H9 (cell line): ENCODE data around the gene NOS1AP. TPM values are rescaled to one million over a fixed set of nuclear protein-coding genes. Genes with fewer than 3 reads are reported as not detected.

ENCODE experiments used
- DNase-seq: peaks from one replicate; pipeline ENCODE4 v3.0.0-alpha.2; 2017
- H2AFZ ChIP-seq: one replicate; pipeline ENCODE4 v1.6.1; 2013; ENCODE audit warnings: mild to moderate bottlenecking, low read length, control low read depth, moderate library complexity
- H2AK5ac ChIP-seq: 2 replicates; pipeline ENCODE4 v1.6.1; 2013; ENCODE audit warnings: low read length, control low read depth, mixed read lengths; ENCODE audit not compliant: insufficient read length
- H2BK120ac ChIP-seq: one replicate; pipeline ENCODE4 v1.6.1; 2013; ENCODE audit warnings: low read depth, mild to moderate bottlenecking, low read length, control low read depth, inconsistent platforms; ENCODE audit not compliant: poor library complexity, severe bottlenecking
- H2BK12ac ChIP-seq: 2 replicates; pipeline ENCODE4 v1.6.1; 2013; ENCODE audit warnings: low read length, control low read depth, mixed read lengths, low read depth; ENCODE audit not compliant: insufficient read length
- H2BK15ac ChIP-seq: 2 replicates; pipeline ENCODE4 v1.6.1; 2013; ENCODE audit warnings: low read depth, low read length, control low read depth
- H2BK20ac ChIP-seq: one replicate; pipeline ENCODE4 v1.6.1; 2013; ENCODE audit warnings: low read depth, mild to moderate bottlenecking, low read length, control low read depth, inconsistent platforms; ENCODE audit not compliant: poor library complexity, severe bottlenecking
- H2BK5ac ChIP-seq: 2 replicates; pipeline ENCODE4 v1.6.1; 2013; ENCODE audit warnings: low read length, control low read depth, mixed read lengths; ENCODE audit not compliant: insufficient read length
- H3K14ac ChIP-seq: 2 replicates; pipeline ENCODE4 v1.6.1; 2013; ENCODE audit warnings: low read length, control low read depth; ENCODE audit not compliant: insufficient read depth
- H3K18ac ChIP-seq: 2 replicates; pipeline ENCODE4 v1.6.1; 2013; ENCODE audit warnings: low read depth, mild to moderate bottlenecking, mixed read lengths, low read length, control low read depth; ENCODE audit not compliant: insufficient read length
- H3K23ac ChIP-seq: 2 replicates; pipeline ENCODE4 v1.6.1; 2013; ENCODE audit warnings: low read length, control low read depth, mixed read lengths, low read depth; ENCODE audit not compliant: insufficient read length
- H3K23me2 ChIP-seq: 2 replicates; pipeline ENCODE4 v1.6.1; 2013; ENCODE audit warnings: low read depth, mild to moderate bottlenecking, mixed read lengths, low read length, control low read depth; ENCODE audit not compliant: insufficient read length, poor library complexity, severe bottlenecking
- H3K27ac ChIP-seq: 2 replicates; pipeline ENCODE4 v1.5.1; 2013; ENCODE audit warnings: low read length, control low read depth, mixed read lengths, low read depth; ENCODE audit not compliant: insufficient read length
- H3K27me3 ChIP-seq: 2 replicates; pipeline ENCODE4 v1.6.1; 2013; ENCODE audit warnings: low read length, control low read depth, inconsistent platforms; ENCODE audit not compliant: insufficient read depth
- H3K4ac ChIP-seq: 2 replicates; pipeline ENCODE4 v1.6.1; 2013; ENCODE audit warnings: low read depth, mild to moderate bottlenecking, control low read depth, inconsistent platforms, low read length, moderate library complexity
- H3K4me1 ChIP-seq: 2 replicates; pipeline ENCODE4 v1.6.1; 2013; ENCODE audit warnings: low read length, control low read depth, inconsistent platforms; ENCODE audit not compliant: insufficient read depth
- H3K4me2 ChIP-seq: 2 replicates; pipeline ENCODE4 v1.6.1; 2013; ENCODE audit warnings: low read length, control low read depth, mixed read lengths; ENCODE audit not compliant: insufficient read length, insufficient read depth
- H3K56ac ChIP-seq: 2 replicates; pipeline ENCODE4 v1.6.1; 2013; ENCODE audit warnings: low read depth, mild to moderate bottlenecking, mixed read lengths, low read length, control low read depth; ENCODE audit not compliant: insufficient read length
- H3K79me1 ChIP-seq: 2 replicates; pipeline ENCODE4 v1.6.1; 2013; ENCODE audit warnings: low read depth, mild to moderate bottlenecking, moderate library complexity, low read length, control low read depth, inconsistent platforms; ENCODE audit not compliant: insufficient read depth, poor library complexity, severe bottlenecking
- H3K79me2 ChIP-seq: 2 replicates; pipeline ENCODE4 v1.6.1; 2013; ENCODE audit warnings: low read length, control low read depth, inconsistent platforms; ENCODE audit not compliant: insufficient read depth
- H3K9ac ChIP-seq: 2 replicates; pipeline ENCODE4 v1.6.1; 2013; ENCODE audit warnings: low read length, control low read depth, mixed read lengths; ENCODE audit not compliant: insufficient read length; ENCODE audit errors: extremely low read depth
- H3K9me3 ChIP-seq: one replicate; pipeline ENCODE4 v1.6.1; 2013; ENCODE audit warnings: low read depth, low read length, inconsistent platforms; ENCODE audit not compliant: control insufficient read depth
- H3T11ph ChIP-seq: one replicate; pipeline ENCODE4 v1.6.1; 2013; ENCODE audit warnings: mild to moderate bottlenecking, low read length, control low read depth, inconsistent platforms
- H4K20me1 ChIP-seq: one replicate; pipeline ENCODE4 v1.6.1; 2013; ENCODE audit not compliant: control insufficient read depth, insufficient read length, insufficient read depth
- H4K5ac ChIP-seq: 2 replicates; pipeline ENCODE4 v1.6.1; 2013; ENCODE audit warnings: low read depth, mild to moderate bottlenecking, mixed read lengths, low read length, control low read depth; ENCODE audit not compliant: insufficient read length
- H4K8ac ChIP-seq: replicated peaks from 2 replicates; pipeline ENCODE4 v1.6.1; 2013; ENCODE audit warnings: low read length, control low read depth, mixed read lengths, low read depth; ENCODE audit not compliant: insufficient read length
- H4K91ac ChIP-seq: 2 replicates; pipeline ENCODE4 v1.6.1; 2013; ENCODE audit warnings: low read depth, mild to moderate bottlenecking, moderate library complexity, mixed read lengths, low read length, control low read depth; ENCODE audit not compliant: insufficient read length
- H3K27ac Mint-ChIP-seq, 3 experiments: 2 replicates in 2 of 3; 3 replicates in 1 of 3; pipeline ENCODE4 v1.8.0; 2020 to 2021; ENCODE audit warnings: mixed read lengths in 3 of 3, mild to moderate bottlenecking in 1 of 3, moderate library complexity in 1 of 3
- H3K27me3 Mint-ChIP-seq: 2 replicates; pipeline ENCODE4 v1.8.0; 2021; ENCODE audit warnings: low read depth, mild to moderate bottlenecking, moderate library complexity, mixed read lengths
- H3K36me3 Mint-ChIP-seq, 3 experiments: 2 replicates in 2 of 3; 3 replicates in 1 of 3; pipeline ENCODE4 v1.8.0; 2020 to 2021; ENCODE audit warnings: low read depth in 3 of 3, mixed read lengths in 3 of 3; ENCODE audit not compliant: insufficient read depth in 1 of 3
- H3K4me1 Mint-ChIP-seq, 2 experiments: 2 replicates each; pipeline ENCODE4 v1.8.0; 2020; ENCODE audit warnings: mixed read lengths in 2 of 2
- H3K4me3 Mint-ChIP-seq, 2 experiments: 2 replicates in 1 of 2; 3 replicates in 1 of 2; pipeline ENCODE4 v1.8.0; 2020 to 2021; ENCODE audit warnings: mild to moderate bottlenecking in 2 of 2, mixed read lengths in 2 of 2, moderate library complexity in 1 of 2
- H3K9me3 Mint-ChIP-seq, 2 experiments: 2 replicates in 1 of 2; 3 replicates in 1 of 2; pipeline ENCODE4 v1.8.0; 2020; ENCODE audit warnings: mild to moderate bottlenecking in 2 of 2, mixed read lengths in 2 of 2, moderate library complexity in 1 of 2
- CTCF ChIP-seq: fragments of 200-600 bp; sonication (generic); conservative IDR thresholded peaks from 3 replicates; pipeline ENCODE4 v1.8.0; 2021; ENCODE audit warnings: antibody characterized with exemption, mild to moderate bottlenecking
- WGBS: extraction: QIAGEN DNeasy Blood & Tissue Kit; methylation state at CpG from one replicate; pipeline ENCODE4 v1.1.7; 2013; ENCODE audit warnings: missing lambda C conversion rate, low lambda C conversion rate, mixed read lengths; ENCODE audit not compliant: insufficient read length; ENCODE audit errors: extremely low coverage; 5-methylcytosine and 5-hydroxymethylcytosine counted together
- total RNA-seq: library from RNA; stranded (reverse); gene quantifications from 2 replicates; pipeline ENCODE4 v1.2.1, GENCODE V29; 2021

The NOS1AP gene
- total RNA-seq, 1 experiment from 2014 or later = 8.4 TPM

DNA sequence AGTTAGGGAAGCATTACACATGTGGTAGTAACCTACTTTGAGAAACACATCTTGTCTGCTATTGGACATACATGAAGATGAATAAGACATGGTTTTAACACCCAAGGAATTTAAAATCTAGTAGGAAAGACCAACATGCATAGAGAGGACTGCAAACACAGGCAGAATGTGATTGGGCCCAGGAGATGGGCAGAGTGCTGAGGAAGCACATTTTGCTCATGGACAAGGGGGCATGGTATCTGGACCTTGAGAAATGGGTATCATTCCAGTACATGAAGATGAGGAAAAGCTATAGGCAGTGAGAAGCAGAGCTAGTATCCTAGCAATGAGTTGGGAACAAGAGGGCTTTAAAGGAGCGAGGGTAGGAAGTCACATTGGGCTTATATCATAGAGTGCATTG is 164.4 kb downstream of the NOS1AP start:
- Histone ChIP-seq H2BK120ac (no peak overlapping the region), H4K20me1 (no peaks in the 10 kb centered on the region), H3K27ac (no peak overlapping the region), H2BK20ac (no peak overlapping the region), H2AFZ (no peak overlapping the region), H3K14ac (no peak overlapping the region), H2BK12ac (no peak overlapping the region), H3K9me3 (no peaks in the 10 kb centered on the region), H3K79me2 (no peaks in the 10 kb centered on the region), H3K18ac (no peak overlapping the region), H3K4me2 (no peak overlapping the region), H2AK5ac (no peak overlapping the region), H3K4ac (no peak overlapping the region), H3K9ac (no peak overlapping the region), H3K56ac (no peak overlapping the region), H4K91ac (no peak overlapping the region), H3K4me1 (peaks cover 5% of the 10 kb centered on the region; the same call in 1 of the 2 replicates), H2BK5ac (no peak overlapping the region), H3T11ph (no peak overlapping the region), H2BK15ac (no peak overlapping the region), H3K23me2 (no peaks in the 10 kb centered on the region), H3K79me1 (no peaks in the 10 kb centered on the region), H3K27me3 (no peaks in the 10 kb centered on the region), H3K23ac (no peak overlapping the region), H4K8ac (no peak overlapping the region), H4K5ac (no peak overlapping the region)
- Mint-ChIP-seq H3K4me1 (peaks cover 48 to 58% of the 10 kb centered on the region in 2 experiments), H3K36me3 (no peaks in the 10 kb centered on the region; a peak in 1 of 7 replicates), H3K27me3 (peaks cover 3% of the 10 kb centered on the region), H3K9me3 (no peaks in the 10 kb centered on the region), H3K4me3 (no peak overlapping the region), H3K27ac (no peak overlapping the region)
- no peak for TF ChIP-seq CTCF
- WGBS = no CpG with 5 or more reads among the region's 1 CpG
- no peak for DNase-seq
